GM19468 (cell line): ENCODE results near the gene FASTK.

Experiments used
- ATAC-seq: cut with Tn5 transposase; IDR thresholded peaks from one replicate; pipeline ENCODE4 v1.9.1; 2021; ENCODE audit warnings: mild to moderate bottlenecking, moderate library complexity, moderate number of reproducible peaks; ENCODE audit not compliant: unreplicated experiment; ENCODE audit errors: extremely low read depth

Gene FASTK

DNA sequence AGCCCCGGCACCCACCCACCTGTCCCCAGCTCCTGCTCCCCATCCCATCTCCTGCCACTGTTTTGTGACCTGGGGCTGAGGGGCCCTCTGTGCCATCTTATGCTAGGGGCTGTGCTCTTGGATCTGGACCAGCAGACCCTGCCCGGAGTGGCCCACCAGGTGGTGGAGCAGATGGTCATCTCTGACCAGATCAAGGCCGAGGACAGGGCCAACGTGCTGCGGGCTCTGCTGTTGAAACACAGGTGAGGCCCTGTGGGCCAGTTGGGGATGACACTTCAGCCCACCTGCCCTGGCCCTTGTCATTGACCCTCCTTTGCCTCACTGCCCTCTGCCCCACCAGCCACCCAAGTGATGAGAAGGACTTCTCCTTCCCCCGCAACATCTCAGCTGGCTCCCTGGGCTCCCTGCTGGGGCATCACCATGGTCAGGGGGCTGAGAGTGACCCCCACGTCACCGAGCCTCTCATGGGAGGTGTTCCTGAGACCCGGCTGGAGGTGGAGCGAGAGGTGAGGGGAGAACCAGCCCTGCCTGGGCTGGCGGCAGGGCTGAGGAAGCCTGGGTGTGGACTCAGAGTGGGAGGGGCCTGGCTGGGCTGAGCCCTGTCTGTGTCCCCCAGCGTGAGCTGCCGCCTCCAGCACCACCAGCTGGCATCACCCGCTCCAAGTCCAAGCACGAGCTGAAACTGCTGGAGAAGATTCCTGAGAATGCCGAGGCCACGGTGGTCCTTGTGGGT, 10.6 kb downstream of the FASTK start:
- ATAC-seq = no peak

DNA sequence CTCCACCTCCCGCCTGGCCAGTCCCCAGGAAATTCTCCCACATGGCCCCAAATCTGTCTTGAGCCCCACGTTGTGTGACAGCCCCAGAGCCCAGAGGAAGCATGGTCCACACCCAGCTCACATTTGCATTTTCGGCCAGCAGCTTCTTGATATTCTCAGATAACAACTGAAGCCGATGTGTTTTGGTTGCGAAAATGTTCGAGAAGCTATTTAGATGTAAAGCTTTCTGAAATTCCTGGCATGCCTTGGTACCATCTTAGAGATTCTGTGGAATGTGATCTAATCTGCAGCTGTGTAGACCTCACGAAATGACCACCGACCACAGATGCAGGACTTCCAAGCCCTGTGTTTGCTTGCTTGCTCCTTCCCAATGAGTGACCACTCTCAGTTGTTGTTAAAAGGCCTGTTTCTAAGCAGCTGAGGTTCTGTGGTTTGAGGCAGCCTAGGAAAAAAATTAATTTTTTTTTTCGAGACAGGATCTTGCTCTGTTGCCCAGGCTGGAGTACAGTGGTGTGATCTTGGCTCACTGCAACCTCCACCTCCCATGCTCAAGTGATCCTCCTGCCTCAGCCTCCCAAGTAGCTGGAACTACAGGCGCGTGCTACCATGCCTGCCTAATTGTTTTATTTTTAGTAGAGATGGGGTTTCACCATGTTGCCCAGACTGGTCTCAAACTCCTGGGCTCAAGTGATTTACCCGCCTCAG, 12.4 kb downstream of the FASTK start:
- no peak for ATAC-seq

DNA sequence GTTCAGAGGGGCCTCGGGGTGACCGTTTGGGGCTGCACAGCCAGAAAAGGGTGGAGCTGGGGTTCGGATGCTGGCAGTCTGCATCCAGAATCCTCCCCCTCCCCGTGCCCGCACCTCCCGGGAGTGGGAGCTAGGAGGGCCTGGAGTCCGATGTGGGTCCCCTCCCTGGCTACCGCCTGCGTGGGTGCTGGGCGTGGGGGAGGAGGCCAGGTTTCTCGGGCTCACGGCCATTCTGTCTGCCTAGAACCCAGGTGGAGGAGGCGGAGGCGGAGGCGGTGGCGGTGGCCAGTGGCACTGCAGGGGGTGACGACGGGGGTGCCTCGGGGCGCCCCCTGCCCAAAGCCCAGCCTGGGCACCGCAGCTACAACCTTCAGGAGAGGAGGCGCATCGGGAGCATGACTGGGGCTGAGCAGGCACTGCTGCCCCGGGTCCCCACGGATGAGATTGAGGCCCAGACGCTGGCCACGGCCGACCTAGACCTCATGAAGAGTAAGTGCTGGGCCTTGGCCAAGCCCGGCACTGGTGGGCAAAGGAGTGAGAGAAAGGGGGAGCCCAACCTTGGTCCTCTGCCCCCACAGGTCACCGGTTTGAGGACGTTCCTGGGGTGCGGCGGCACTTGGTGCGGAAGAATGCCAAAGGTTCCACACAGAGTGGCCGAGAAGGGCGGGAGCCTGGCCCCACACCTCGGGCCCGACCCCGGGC, 14.2 kb downstream of the FASTK start:
- ATAC-seq = no peak

DNA sequence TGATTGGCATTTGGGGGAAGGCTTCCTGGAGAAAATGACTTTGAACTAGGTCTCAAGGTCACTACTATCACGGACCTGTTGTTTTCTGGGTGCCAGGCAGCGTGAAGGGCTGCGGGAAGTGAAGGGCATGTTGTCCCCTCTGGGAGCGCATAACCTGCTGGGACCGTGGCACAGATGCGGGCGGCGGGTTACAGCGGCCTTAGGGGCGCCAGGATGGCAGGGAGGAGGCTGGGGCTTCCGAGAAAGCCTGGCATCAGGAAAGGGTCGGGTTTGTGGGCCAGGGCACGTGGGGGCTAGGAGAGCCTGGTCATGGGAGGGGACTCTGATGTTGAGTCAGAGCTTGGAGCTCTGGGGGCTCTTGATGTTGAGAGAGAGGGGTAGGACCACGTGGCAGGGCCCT, 15.1 kb downstream of the FASTK start:
- ATAC-seq = no peak

DNA sequence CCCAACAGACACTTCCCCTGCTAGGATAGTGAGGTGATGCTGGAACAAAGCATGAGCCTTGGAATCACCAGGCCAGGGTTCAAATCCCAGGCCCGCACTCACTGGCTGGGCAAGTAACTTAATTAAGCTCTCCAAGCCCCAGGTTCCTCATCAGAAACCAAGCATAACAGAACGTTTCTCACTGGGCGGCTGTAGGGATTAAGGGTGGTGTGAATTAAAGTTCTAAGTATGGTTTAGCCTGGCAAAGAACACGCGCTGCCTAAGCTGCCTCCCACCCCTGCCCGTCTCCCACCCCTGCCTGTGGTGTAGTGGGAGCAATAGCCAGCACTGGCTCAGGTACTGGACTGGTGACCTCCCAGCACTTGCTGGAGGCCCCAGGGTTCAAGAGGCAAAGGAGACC, 15.6 kb downstream of the FASTK start:
- ATAC-seq = no peak

DNA sequence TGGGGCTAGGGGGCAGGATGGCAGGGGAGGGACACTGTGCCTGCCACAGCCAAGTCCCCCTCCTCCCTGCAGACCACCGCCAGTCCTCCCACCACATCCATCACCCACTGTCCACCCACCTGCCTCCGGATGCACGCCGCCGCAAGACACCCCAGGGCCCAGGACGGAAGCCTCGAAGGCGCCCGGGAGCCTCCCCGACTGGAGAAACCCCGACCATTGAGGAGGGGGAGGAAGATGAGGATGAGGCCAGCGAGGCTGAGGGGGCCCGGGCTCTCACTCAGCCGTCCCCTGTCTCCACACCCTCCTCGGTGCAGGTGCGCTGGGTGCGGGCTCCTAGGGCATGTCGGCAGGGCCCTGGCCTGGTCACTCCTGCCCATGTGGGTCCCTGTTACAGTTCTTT, 16.2 kb downstream of the FASTK start:
- ATAC-seq = no peak

DNA sequence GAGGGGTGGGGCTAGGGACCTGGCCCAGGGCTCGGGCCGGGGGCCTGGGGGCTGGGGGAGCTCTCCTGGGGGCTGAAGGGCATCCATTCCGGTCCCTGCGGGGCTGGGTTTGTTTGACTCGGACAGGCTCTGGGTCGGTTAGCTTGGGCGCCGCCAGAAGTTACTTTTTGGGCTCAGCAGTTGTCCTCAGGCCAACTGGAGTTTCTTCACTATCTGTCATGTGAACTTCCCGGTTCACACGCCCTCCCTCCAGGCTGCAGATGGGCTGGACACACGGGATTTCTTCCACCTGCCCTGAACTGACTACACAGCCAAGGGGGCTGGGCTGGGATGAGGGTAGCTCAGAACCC, 17.4 kb downstream of the FASTK start:
- no peak for ATAC-seq

DNA sequence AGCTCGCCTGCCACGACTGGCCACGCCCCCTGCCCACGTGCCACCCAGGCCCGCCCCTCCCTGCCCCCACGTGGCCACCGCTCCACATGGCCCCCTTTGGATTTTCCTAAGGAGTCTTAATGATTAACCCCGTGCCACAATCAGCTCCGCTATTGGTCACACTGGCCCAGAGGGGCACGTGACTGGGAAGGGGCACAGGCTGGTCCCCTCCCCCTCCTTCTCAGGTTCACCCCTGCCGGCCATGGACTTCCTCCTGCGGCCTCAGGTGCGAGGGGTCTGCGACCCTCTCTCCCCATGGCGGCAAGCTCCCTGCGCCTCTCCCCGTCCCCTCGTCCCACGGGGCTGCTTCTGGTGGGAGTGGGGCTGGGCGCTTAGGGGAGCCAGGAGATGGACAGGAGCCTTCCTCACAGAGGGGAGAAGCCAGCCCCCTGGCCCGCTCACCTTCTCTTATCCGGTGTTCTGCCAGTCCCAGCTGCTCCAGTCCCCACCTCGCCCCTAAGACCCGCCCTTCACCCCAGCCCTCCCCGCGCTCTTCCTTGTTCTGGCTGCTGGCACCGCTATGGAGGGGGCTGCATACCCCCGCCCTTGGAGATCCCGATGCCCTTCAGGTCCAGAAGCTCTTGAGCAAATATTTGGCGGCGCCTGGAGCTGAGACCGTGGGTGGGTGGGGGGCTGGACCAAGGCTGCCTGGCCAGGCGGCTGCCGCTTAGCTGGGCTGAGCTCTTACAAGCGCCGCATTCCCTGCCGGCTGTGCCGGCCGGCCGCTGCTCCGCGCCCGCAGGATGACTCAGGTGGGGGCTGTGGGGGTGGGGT, 18.0 kb downstream of the FASTK start:
- no peak for ATAC-seq

DNA sequence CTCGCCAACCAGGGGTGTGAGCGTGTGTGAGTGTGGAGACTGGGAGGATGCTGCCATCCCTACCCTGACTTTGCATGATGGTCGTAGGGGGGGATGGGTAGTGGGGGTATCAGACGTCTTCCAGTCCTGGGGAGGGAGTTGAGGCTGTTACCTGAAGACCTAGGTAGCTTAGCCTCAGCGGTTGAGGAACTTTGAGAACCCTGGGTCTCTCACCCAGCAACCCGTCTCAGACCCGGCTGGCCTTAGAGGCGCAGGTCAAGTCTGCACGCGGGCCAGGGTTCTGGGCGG, 18.6 kb downstream of the FASTK start:
- no peak for ATAC-seq

DNA sequence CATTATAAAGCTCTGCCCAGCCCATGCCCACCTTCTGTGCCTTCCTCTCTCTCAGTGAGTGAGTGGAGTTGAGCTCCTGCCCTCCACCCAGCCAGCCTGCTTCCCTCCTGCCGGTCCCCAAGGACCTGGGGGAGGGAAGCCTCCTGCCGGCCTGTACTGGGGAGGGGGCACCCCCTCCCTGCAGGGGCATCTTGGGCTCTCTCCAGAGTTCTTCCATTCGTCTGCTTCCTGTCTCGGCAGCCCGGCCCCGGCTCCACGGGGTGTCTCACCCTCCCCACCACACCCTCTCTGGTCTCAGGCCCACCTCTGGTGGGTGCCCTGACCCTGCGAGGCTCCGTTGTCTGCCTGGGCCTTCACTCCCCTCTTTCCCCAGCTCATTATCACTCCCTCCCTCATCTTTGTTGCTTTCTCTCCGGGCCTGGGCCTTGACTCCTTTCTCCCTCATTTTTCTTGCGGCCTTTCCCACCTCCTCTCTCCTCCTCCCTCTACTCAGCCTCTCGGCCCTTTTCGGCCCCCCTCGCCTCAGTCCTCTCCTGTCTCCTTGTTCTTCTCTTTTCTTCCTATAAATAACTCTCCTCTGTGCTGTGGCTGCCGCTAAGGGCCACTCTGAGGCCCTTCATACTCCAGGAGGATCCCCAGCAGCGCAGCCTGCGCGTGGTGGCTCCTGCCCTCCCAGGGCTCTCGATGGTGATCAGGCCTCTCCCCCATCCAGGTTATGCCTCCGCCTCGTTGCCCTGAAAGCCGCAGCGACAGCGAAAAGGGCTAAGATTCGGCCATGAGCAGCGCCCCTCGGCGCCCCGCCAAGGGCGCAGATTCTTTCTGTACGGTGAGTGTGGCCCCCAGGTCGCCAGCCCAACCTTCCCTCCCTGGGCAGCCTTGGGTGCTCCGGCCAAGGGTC, 19.1 kb downstream of the FASTK start:
- no peak for ATAC-seq

DNA sequence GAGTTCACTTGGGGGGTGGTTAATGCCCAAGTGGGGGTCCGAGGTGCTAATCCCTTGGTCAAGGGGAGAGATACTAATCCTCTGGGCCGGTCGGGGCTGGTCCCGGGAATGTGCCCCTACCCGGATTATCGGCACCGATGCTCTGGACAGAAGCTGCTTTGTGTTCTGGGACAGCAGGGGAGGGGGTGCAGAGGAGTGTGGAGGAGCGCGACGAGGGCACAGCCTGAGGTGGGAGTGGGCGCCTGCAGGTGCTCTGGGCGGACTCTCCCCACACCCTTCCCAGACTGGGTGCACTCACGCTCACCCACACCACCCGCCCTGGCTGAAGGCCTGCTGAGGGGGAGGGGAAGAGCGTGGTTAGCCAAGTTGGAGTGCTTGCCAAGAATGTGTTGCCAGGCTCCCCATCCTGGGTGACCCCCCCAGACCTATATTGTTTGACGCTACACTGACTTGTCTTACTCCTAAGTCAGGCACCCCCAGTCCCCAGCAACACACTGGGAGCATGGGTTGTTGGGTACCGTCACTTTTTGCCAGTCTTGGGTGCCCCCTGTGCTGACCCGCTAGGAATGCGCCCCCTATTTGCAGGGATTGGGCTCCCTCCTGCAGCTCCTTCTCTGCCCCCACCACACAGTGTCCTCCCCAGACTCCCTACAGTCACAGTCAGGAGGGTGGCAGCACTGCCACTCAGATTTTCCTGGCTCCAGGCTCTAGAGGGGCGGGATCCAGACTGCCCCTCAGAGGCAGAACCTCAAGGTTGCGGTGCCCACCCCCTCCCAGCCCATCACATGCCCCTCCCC, 20.0 kb downstream of the FASTK start:
- ATAC-seq = no peak

DNA sequence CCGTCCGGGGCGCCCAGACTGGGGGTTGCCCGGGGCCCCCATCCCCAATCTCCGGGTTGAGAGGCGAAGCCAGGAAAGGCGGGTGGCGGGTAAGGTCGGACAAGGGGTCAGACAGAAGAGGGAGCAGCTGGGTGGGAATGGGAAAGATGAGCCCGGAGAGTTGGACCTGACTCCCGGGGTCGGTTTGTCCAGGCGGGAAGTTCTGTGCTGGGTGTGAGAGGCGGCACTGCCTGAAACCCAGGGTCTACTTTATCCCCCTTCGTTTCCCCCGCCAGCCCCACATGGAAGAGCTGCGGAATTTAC, 20.5 kb downstream of the FASTK start:
- no peak for ATAC-seq

DNA sequence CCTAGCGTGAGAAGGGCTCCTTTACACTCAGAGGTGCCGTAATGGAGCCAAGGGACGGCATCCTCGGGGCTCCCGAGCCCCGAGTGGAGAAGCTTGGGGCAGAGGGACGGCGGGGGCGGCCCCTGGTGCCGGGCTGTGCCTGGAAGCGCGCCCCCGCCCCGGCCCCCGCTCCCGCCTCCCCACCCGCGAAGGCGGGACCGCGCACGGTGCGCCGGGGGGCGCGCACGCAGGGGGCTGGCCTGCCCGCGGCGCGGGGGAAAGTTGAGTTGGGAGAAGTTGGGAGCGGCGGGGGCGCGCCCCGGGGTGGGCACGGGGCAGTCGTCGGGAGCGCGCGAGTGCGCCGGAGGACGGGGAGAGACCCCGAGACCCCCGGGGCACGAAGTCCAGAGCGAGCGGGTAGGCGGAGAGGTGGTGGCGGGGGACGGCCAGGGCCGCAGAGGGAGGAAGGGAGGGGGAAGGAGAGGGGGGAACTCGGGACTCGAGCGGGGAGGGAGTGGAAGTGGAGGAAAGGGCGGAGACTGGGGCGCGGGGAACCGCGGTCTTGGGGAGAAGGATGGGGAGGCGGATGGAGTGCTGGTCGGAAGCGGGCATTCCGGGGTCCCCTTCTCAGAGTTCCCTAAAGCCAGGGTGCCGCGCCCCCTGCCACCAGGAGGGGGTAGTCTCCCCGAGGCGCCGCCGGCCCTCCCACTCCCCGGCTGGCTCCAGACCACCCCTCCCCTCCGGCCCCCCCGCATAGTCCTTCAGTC, 21.1 kb downstream of the FASTK start, which contains the start of gene SLC4A2:
TSS of gene SLC4A2 (plus strand) at position 223 of the 746 bp plus-strand sequence. CDS start 2,399 bp downstream, outside the sequence.
- ATAC-seq = peak; percentile 12

DNA sequence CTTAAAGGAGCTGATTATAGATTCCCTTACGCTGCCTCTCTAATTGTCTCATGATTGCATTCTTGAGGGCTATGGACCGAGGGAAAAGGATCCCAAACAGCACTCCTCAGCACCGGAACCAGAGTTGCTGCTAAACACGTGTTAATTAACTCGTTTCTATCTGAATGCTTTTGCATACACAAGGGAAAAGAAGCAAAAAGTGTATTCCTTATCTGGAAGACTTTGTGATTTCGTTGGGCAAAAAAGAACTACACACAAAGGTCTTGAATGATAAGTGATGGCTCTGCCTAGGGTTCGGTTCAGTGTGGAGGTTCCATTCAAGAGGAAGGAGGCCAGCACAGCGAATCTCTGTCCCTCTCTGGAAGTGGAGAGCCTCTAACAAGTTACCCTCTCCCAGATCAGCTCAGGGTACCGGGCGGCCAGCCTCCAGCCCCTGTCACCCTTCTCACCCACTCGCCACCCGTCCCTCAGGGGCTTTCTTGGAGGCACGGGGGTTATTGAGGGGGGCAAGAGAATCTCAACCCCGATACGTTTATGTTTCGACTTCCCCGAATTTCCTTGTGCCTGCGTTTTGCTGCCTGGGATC, 21.7 kb downstream of the FASTK start:
- ATAC-seq = no peak

DNA sequence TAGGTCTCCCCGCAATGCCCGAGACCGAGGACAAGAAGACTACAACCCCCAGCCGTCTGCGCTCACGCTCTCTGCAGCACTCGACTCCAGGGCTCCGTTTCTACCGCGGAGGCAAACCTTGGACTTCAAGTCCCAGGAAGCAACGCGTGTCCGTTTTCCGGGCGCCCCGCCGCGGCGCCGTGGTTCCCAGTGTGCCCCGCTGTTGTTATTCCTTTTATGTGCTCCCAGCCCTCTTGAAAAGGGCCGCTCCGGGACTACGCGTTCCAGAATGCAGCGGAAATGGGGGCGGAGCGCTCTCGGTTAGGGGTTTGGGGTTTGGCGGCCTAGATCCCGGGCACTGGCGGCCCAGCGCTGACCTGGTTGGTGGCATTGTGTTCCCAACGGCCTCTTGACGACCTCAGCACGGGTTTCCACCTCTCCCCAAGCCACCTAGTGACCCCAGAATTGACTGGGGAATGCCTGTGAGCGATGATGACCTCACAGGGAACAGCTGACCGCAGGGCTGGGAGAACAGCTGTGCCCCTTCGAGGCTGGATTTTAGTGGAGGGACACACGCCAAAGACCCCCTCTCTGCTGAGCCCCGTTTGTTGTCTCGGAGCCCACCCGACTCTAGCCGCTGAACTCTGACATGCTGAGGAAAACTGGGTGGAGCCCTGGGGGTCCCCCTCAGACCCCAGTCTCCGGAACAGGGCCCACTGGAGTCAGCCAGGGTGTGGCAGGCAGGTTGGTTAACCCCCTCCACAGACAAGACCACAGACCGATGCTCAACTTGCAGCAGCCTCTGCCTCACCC, 22.4 kb downstream of the FASTK start:
- peak; percentile 90 for ATAC-seq

DNA sequence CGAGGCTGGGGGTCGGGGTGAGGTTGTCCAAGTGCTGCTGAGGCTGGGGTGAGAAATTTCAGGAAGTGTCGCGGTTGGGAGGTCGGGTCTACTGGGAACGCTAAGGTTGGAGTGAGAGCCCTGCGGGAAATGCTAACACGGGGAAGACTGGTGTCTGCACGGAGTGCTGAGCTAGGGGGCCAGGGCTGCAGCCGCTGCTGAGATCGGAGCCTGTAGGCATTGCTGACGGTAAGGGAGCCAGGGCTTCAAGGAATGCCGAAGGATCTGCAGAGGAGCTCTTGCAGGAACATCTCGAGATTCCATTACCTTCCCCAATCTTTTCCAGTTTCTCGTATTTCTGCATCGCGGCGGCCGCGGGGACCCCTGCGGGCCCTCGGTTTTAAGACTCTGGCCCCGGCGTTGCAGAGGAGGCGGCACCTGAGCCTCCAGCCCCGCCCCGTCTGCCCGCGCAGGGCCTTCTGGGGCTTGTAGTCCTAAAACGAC, 23.1 kb downstream of the FASTK start, which contains the start of gene CDK5:
TSS of gene CDK5 (minus strand) at position 392 of the 483 bp plus-strand sequence. CDS start at position 343, 49 bp downstream.
- no peak for ATAC-seq
